Immature natural killer cell (primary cell): ENCODE results near the gene OLAH. TPM values are rescaled to one million over a fixed set of nuclear protein-coding genes. Genes with fewer than 3 reads are reported as not detected.

ENCODE experiments used
- DNase-seq, 3 donors: peaks; one replicate each; pipeline ENCODE4 v3.0.0; 2022; ENCODE audit warnings: mixed read lengths in 1 of 3
- H3K27ac Mint-ChIP-seq, 6 donors: one replicate each; pipeline ENCODE4 v1.8.0; 2020; ENCODE audit warnings: mixed read lengths in 6 of 6, mild to moderate bottlenecking in 5 of 6, inconsistent platforms in 4 of 6, moderate library complexity in 3 of 6
- H3K27me3 Mint-ChIP-seq, 3 donors: one replicate each; pipeline ENCODE4 v1.8.0; 2020 to 2021; ENCODE audit warnings: low read depth in 3 of 3, mild to moderate bottlenecking in 3 of 3, mixed read lengths in 3 of 3, moderate library complexity in 3 of 3, inconsistent platforms in 1 of 3
- H3K36me3 Mint-ChIP-seq, 3 donors: one replicate each; pipeline ENCODE4 v1.8.0; 2020; ENCODE audit warnings: mixed read lengths in 3 of 3, inconsistent platforms in 2 of 3, mild to moderate bottlenecking in 2 of 3
- H3K4me1 Mint-ChIP-seq, 2 donors: one replicate each; pipeline ENCODE4 v1.8.0; 2020; ENCODE audit warnings: inconsistent platforms in 2 of 2, mild to moderate bottlenecking in 2 of 2, mixed read lengths in 2 of 2, moderate library complexity in 1 of 2
- H3K4me3 Mint-ChIP-seq, 5 donors: one replicate each; pipeline ENCODE4 v1.8.0; 2020; ENCODE audit warnings: mild to moderate bottlenecking in 5 of 5, mixed read lengths in 5 of 5, inconsistent platforms in 3 of 5, moderate library complexity in 3 of 5
- H3K9me3 Mint-ChIP-seq, 6 donors: one replicate each; pipeline ENCODE4 v1.8.0; 2020; ENCODE audit warnings: mild to moderate bottlenecking in 6 of 6, mixed read lengths in 6 of 6, inconsistent platforms in 4 of 6, moderate library complexity in 3 of 6
- polyA plus RNA-seq, 3 donors: library from polyadenylated mRNA; unstranded; fragments of 300-500 nt; fragmentation: Illumina TruSeq; gene quantifications; one replicate each; pipeline ENCODE4 v1.2.3, GENCODE V29; 2021

OLAH gene
- polyA plus RNA-seq, 3 donors from 2014 or later: not detected

GRCh38 chr10:15121707-15122106 is 78.0 kb downstream of the OLAH start:
- no peak overlapping the region for H3K27ac Mint-ChIP-seq
- H3K36me3 Mint-ChIP-seq: peaks cover 13 to 28% (median 14%) of the 10 kb centered on the region in 3 donors
- H3K9me3 Mint-ChIP-seq: no peaks in the 10 kb centered on the region
- H3K27me3 Mint-ChIP-seq: no peaks in the 10 kb centered on the region
- DNase-seq: no peak
- no peaks in the 10 kb centered on the region for H3K4me1 Mint-ChIP-seq
- no peak overlapping the region for H3K4me3 Mint-ChIP-seq

- Mint-ChIP-seq H3K4me3 (no peak overlapping the region), H3K36me3 (peaks cover 13 to 28% (median 14%) of the 10 kb centered on the region in 3 donors), H3K9me3 (no peaks in the 10 kb centered on the region), H3K27ac (peak overlapping the region in 1 of 6 donors; percentile 4), H3K27me3 (no peaks in the 10 kb centered on the region), H3K4me1 (no peaks in the 10 kb centered on the region)
- DNase-seq: no peak
These were observed 78.8 kb downstream of the OLAH start for GRCh38 chr10:15122477-15123030.

Other genes starting within 250 kb of the OLAH start
- 1 to 10 TPM in 1 of 3 donors, under 1 TPM in 1, not detected in 1; 0.58 to 1.3 TPM for gene CDNF, start 205.9 kb upstream of the OLAH start, polyA plus RNA-seq
- gene HSPA14, start 205.6 kb upstream of the OLAH start, polyA plus RNA-seq: 10 to 100 TPM; 17.0 to 22.0 (median 19.0) TPM
- gene MSANTD7, start 205.6 kb upstream of the OLAH start, polyA plus RNA-seq: 10 to 100 TPM; 10.1 to 21.3 (median 13.6) TPM
- 1 to 10 TPM in 2 of 3 donors, not detected in 1; 2.6 to 5.0 TPM for gene SUV39H2, start 165.1 kb upstream of the OLAH start, polyA plus RNA-seq
- gene DCLRE1C, start 89.8 kb upstream of the OLAH start, polyA plus RNA-seq: 10 to 100 TPM in 2 of 3 donors, 1 to 10 TPM in 1; 9.3 to 33.8 (median 13.9) TPM
- gene MEIG1, start 84.6 kb upstream of the OLAH start, polyA plus RNA-seq: 1 to 10 TPM in 2 of 3 donors, not detected in 1; 1.1 to 1.5 TPM
- not detected for gene ACBD7, start 44.8 kb downstream of the OLAH start, polyA plus RNA-seq
- gene RPP38, start 53.4 kb downstream of the OLAH start, polyA plus RNA-seq: 10 to 100 TPM; 20.6 to 24.3 (median 22.2) TPM
- 10 to 100 TPM; 22.2 to 38.0 (median 24.7) TPM for gene NMT2, start 124.8 kb downstream of the OLAH start, polyA plus RNA-seq